ENCODE results near the gene DNAH12.

DNA sequence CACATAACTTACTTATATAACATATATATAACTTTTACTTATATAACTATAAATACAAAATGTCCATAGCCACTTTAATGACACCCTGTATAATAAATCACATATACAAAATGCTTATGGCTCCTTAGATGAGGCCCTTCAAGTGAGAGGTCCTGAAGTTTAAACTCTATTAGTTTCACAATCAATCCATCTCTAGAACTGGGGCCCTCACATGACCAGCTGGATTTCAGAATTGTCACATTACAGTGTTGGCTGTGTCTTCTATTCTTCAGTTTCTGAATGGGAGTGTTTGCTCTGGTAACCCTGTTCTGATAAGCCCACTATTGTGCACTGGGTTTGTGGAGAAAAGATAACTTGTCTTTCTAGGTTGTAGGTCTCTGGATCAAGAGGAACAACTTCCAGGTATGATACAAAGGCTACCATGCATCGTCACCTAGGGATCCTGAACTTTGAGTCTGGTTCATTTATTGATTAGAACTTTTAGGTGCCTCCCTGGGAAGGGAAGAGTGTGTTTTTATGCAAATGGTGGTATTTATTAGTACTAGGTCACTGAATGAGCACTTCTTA is 107.9 kb downstream of the DNAH12 start:
- TF ChIP-seq EZH2phosphoT487 (IDR thresholded peaks at IDR 0.05; ENCODE audit: insufficient read depth, low read depth) (no peak), EZH2 (IDR thresholded peaks at IDR 0.05; ENCODE audit: insufficient read depth, poor library complexity, severe bottlenecking) (no peak)
